Neuronal stem cell (in vitro differentiated cells): ENCODE data around the gene WWTR1.

Experiments used
- DNase-seq: peaks from one replicate; pipeline ENCODE4 v3.0.0-alpha.2; 2013; ENCODE audit warnings: low spot score
- H2AFZ ChIP-seq: one replicate; pipeline ENCODE4 v1.6.1; 2013; ENCODE audit warnings: mild to moderate bottlenecking, low read length, inconsistent platforms
- H2AK5ac ChIP-seq: 2 replicates; pipeline ENCODE4 v1.6.1; 2013; ENCODE audit warnings: low read depth, mild to moderate bottlenecking, inconsistent platforms, low read length, moderate library complexity, mixed read lengths
- H2BK120ac ChIP-seq: 2 replicates; pipeline ENCODE4 v1.6.1; 2013; ENCODE audit warnings: low read depth, mild to moderate bottlenecking, inconsistent platforms, low read length, moderate library complexity, mixed read lengths
- H2BK12ac ChIP-seq: one replicate; pipeline ENCODE4 v1.6.1; 2013; ENCODE audit warnings: low read length, inconsistent platforms
- H2BK15ac ChIP-seq: 2 replicates; pipeline ENCODE4 v1.6.1; 2013; ENCODE audit warnings: mild to moderate bottlenecking, low read length, inconsistent platforms, mixed read lengths
- H2BK5ac ChIP-seq: one replicate; pipeline ENCODE4 v1.6.1; 2013; ENCODE audit warnings: inconsistent platforms, mild to moderate bottlenecking, low read length, moderate library complexity
- H3K14ac ChIP-seq: one replicate; pipeline ENCODE4 v1.6.1; 2013; ENCODE audit warnings: low read length, inconsistent platforms
- H3K18ac ChIP-seq: 2 replicates; pipeline ENCODE4 v1.6.1; 2013; ENCODE audit warnings: low read length, inconsistent platforms
- H3K23ac ChIP-seq: 2 replicates; pipeline ENCODE4 v1.6.1; 2013; ENCODE audit warnings: low read depth, mild to moderate bottlenecking, mixed read lengths, low read length, inconsistent platforms; ENCODE audit not compliant: poor library complexity
- H3K27ac ChIP-seq: replicated peaks from 3 replicates; pipeline ENCODE4 v1.5.1; 2013; ENCODE audit warnings: low read length, inconsistent platforms
- H3K27me3 ChIP-seq, 3 experiments: 2 replicates each; pipeline ENCODE4 v1.6.1; 2013; ENCODE audit warnings: low read length in 3 of 3, mild to moderate bottlenecking in 2 of 3, inconsistent platforms in 1 of 3, low read depth in 1 of 3, mixed read lengths in 1 of 3, moderate library complexity in 1 of 3; ENCODE audit not compliant: control insufficient read depth in 3 of 3, insufficient read depth in 3 of 3
- H3K36me3 ChIP-seq, 2 donors: replicated peaks in 1 of 2; 2 replicates each; pipeline ENCODE4 v1.6.1; 2013; ENCODE audit warnings: low read length in 2 of 2; ENCODE audit not compliant: control insufficient read depth in 2 of 2, insufficient read depth in 2 of 2
- H3K4ac ChIP-seq: 2 replicates; pipeline ENCODE4 v1.6.1; 2013; ENCODE audit warnings: inconsistent platforms, mild to moderate bottlenecking, low read length, moderate library complexity
- H3K4me1 ChIP-seq, 2 donors: 1 replicate in 1 of 2; 2 replicates in 1 of 2; pipeline ENCODE4 v1.6.1; 2013; ENCODE audit warnings: low read length in 2 of 2, low read depth in 1 of 2; ENCODE audit not compliant: control insufficient read depth in 2 of 2, insufficient read depth in 1 of 2
- H3K4me2 ChIP-seq: one replicate; pipeline ENCODE4 v1.6.1; 2013; ENCODE audit warnings: mild to moderate bottlenecking, low read length, inconsistent platforms; ENCODE audit not compliant: insufficient read depth, poor library complexity, severe bottlenecking
- H3K4me3 ChIP-seq, 2 donors: 2 replicates each; pipeline ENCODE4 v1.5.1; 2013; ENCODE audit warnings: low read length in 2 of 2, mild to moderate bottlenecking in 2 of 2, inconsistent platforms in 1 of 2, moderate library complexity in 1 of 2
- H3K79me1 ChIP-seq: one replicate; pipeline ENCODE4 v1.6.1; 2013; ENCODE audit warnings: low read depth, mild to moderate bottlenecking, inconsistent platforms, low read length, moderate library complexity
- H3K9ac ChIP-seq: one replicate; pipeline ENCODE4 v1.6.1; 2013; ENCODE audit warnings: mild to moderate bottlenecking, low read depth, low read length, inconsistent platforms; ENCODE audit not compliant: poor library complexity
- H3K9me3 ChIP-seq, 2 donors: replicated peaks in 1 of 2; 2 replicates each; pipeline versions ENCODE3 to v1.6.1; 2013; ENCODE audit warnings: low read length in 2 of 2, mild to moderate bottlenecking in 2 of 2, inconsistent platforms in 1 of 2, low read depth in 1 of 2, mixed read lengths in 1 of 2, moderate library complexity in 1 of 2; ENCODE audit not compliant: control insufficient read depth in 2 of 2, insufficient read depth in 1 of 2
- H4K8ac ChIP-seq: one replicate; pipeline ENCODE4 v1.6.1; 2013; ENCODE audit warnings: low read depth, mild to moderate bottlenecking, inconsistent platforms, low read length, moderate library complexity
- H4K91ac ChIP-seq: one replicate; pipeline ENCODE4 v1.6.1; 2013; ENCODE audit warnings: low read length, low read depth, mild to moderate bottlenecking, inconsistent platforms; ENCODE audit not compliant: poor library complexity
- WGBS, 2 donors: extraction: QIAGEN DNeasy Blood & Tissue Kit; methylation state at CpG; one replicate each; pipeline ENCODE4 v1.1.7; 2013; ENCODE audit warnings: missing lambda C conversion rate in 2 of 2, mixed read lengths in 1 of 2; ENCODE audit not compliant: insufficient read length in 2 of 2, insufficient replicate concordance in 1 of 2; ENCODE audit errors: extremely low coverage in 2 of 2; 5-methylcytosine and 5-hydroxymethylcytosine counted together

Gene WWTR1

DNA sequence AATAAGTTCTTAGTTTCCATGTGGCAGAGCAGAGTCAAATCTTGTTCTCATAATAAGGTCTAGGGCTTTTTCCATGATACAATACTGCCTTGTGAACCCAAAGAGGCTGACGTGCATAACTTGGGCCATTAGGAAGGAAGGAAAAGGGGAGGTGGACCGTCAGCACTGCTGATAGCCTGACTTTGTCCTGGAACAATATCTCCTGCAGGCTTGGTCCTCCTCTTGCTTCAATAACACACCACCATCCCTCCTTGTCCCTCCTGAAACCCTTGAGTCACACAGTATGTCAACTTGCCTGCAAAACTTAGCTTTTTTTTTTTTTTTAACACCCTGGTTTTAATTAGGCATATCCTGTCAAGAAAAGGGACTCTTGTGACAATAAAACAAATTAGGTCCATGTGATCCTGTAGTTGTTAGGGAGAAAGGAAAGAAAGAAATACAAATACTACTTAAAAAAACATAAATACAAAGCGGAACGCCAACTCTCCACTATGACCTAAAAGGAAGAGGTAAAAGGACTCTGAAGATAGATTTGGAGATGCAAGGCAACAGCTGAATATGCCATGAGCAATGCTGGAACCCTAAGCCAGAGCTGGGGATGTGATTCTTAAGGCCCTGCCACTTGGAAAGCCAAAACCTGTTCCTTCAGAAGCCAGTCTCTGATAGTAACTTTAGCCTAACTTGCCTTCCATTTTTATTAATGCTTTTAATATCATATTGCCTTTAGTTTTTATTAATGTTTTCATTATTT, 67.0 kb downstream of the WWTR1 start:
- H2AFZ ChIP-seq, result no peak overlapping the region
- H3K9ac ChIP-seq, result no peak overlapping the region
- no peak overlapping the region for H3K23ac ChIP-seq
- H3K9me3 ChIP-seq, result no peaks in the 10 kb centered on the region
- no peak for DNase-seq
- H3K4me3 ChIP-seq, result no peak overlapping the region
- peaks cover 7 to 14% of the 10 kb centered on the region in 2 donors for H3K4me1 ChIP-seq
- H3K36me3 ChIP-seq, result no peaks in the 10 kb centered on the region
- H3K4ac ChIP-seq, result no peak overlapping the region
- H4K91ac ChIP-seq, result no peak overlapping the region
- no peak overlapping the region for H3K4me2 ChIP-seq
- no CpG with 5 or more reads among the region's 4 CpGs for WGBS, 2 donors
- H2AK5ac ChIP-seq, result no peak overlapping the region
- no peak overlapping the region for H2BK120ac ChIP-seq
- no peaks in the 10 kb centered on the region for H3K27me3 ChIP-seq
- H2BK15ac ChIP-seq, result no peak overlapping the region
- H2BK5ac ChIP-seq, result no peak overlapping the region
- H2BK12ac ChIP-seq, result no peak overlapping the region
- H3K14ac ChIP-seq, result no peak overlapping the region
- peaks cover 1% of the 10 kb centered on the region for H3K79me1 ChIP-seq
- H4K8ac ChIP-seq, result no peak overlapping the region
- no peak overlapping the region for H3K18ac ChIP-seq
- H3K27ac ChIP-seq, result no peak overlapping the region

DNA sequence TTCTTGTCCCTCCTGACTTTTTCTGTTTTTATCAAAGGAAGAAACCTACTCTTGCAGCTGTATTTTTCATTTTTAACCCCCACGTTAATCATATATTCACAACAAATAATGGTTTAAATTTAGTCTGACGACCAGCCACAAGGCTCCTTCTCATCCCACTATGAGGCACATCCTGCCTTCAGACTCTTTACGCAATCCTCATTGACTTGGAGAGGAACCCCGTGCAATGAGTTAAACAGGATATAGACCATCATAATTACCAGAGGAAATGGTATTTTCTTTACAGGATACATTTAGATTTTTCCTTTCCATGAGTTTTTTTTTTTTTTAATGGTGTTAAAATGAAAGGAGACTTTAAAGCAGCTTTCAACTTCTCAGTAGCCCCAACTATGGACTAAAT, 68.5 kb downstream of the WWTR1 start:
- Histone ChIP-seq H3K79me1 (no peaks in the 10 kb centered on the region), H3K4me3 (no peak overlapping the region), H3K9me3 (no peaks in the 10 kb centered on the region), H3K23ac (no peak overlapping the region), H3K4me2 (no peak overlapping the region), H3K27ac (no peak overlapping the region), H3K14ac (no peak overlapping the region), H2BK5ac (no peak overlapping the region), H2AFZ (no peak overlapping the region), H3K36me3 (no peaks in the 10 kb centered on the region), H2BK12ac (no peak overlapping the region), H3K27me3 (no peaks in the 10 kb centered on the region), H3K4me1 (peaks cover 7 to 14% of the 10 kb centered on the region in 2 donors), H2AK5ac (no peak overlapping the region), H4K91ac (no peak overlapping the region), H3K4ac (no peak overlapping the region), H2BK120ac (no peak overlapping the region), H4K8ac (no peak overlapping the region), H2BK15ac (no peak overlapping the region), H3K18ac (no peak overlapping the region), H3K9ac (no peak overlapping the region)
- no peak for DNase-seq
- no CpG with 5 or more reads among the region's 4 CpGs for WGBS, 2 donors

DNA sequence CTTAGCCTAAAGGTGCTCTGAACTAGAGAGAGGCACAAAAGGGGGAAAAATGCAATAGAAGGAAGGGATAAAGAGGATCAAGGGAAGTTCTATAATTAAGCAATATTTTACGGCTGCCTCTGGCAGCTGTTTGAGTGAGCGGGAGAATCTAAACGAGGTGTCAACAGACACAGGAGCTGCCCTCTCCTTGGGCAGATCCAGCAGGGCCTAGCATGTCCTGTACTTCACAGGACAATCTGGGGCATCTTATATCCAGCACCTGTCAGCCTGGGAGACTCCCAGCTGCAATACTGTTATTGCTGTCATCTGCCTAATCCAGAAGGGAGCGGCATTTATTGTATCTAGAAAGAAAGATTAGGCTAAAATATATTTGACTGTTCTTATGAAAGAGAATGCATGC, 68.9 kb downstream of the WWTR1 start:
- DNase-seq, result no peak
- Histone ChIP-seq H2BK15ac (no peak overlapping the region), H2BK5ac (no peak overlapping the region), H3K9ac (no peak overlapping the region), H4K8ac (no peak overlapping the region), H3K27ac (no peak overlapping the region), H2AK5ac (no peak overlapping the region), H3K79me1 (no peaks in the 10 kb centered on the region), H4K91ac (no peak overlapping the region), H3K9me3 (no peaks in the 10 kb centered on the region), H3K36me3 (no peaks in the 10 kb centered on the region), H3K4ac (no peak overlapping the region), H2AFZ (no peak overlapping the region), H2BK12ac (no peak overlapping the region), H3K4me1 (peaks cover 7 to 15% of the 10 kb centered on the region in 2 donors), H3K27me3 (no peaks in the 10 kb centered on the region), H3K18ac (no peak overlapping the region), H3K14ac (no peak overlapping the region), H3K23ac (no peak overlapping the region), H2BK120ac (no peak overlapping the region), H3K4me3 (no peak overlapping the region), H3K4me2 (no peak overlapping the region)
- WGBS, 2 donors, result no CpG with 5 or more reads among the region's 4 CpGs

DNA sequence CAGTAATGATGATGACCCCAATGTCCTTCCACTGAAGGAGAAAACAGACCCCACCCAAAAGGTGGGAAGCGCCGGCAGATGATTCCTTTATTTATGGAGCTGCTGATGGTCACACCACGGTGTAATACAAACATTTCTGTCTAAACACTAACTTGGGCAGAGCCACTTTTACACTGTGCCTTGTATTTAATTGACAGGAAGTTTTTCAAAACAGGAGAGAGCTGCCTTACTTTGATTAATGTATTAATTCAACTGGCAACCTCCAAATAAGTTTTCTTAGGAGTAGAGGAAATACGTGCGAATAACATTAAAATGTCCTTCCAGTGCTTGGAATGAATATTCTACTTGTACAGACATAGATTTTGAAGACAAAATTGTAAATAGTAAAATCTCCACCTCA, 70.4 kb downstream of the WWTR1 start:
- no peak for DNase-seq
- Histone ChIP-seq H3K14ac (no peak overlapping the region), H2BK120ac (no peak overlapping the region), H3K4me1 (peaks cover 7 to 10% of the 10 kb centered on the region in 2 donors), H3K9me3 (no peaks in the 10 kb centered on the region), H3K4me3 (no peak overlapping the region), H3K79me1 (no peaks in the 10 kb centered on the region), H3K4ac (no peak overlapping the region), H4K8ac (no peak overlapping the region), H3K9ac (no peak overlapping the region), H3K18ac (no peak overlapping the region), H3K27me3 (no peaks in the 10 kb centered on the region), H3K23ac (no peak overlapping the region), H4K91ac (no peak overlapping the region), H2BK5ac (no peak overlapping the region), H3K36me3 (no peaks in the 10 kb centered on the region), H3K4me2 (no peak overlapping the region), H2AK5ac (no peak overlapping the region), H2BK15ac (no peak overlapping the region), H2BK12ac (no peak overlapping the region), H2AFZ (no peak overlapping the region), H3K27ac (no peak overlapping the region)
- WGBS, 2 donors, result no CpG with 5 or more reads among the region's 5 CpGs
